Measurements from ENCODE around the gene QTRT2.

The QTRT2 gene

DNA sequence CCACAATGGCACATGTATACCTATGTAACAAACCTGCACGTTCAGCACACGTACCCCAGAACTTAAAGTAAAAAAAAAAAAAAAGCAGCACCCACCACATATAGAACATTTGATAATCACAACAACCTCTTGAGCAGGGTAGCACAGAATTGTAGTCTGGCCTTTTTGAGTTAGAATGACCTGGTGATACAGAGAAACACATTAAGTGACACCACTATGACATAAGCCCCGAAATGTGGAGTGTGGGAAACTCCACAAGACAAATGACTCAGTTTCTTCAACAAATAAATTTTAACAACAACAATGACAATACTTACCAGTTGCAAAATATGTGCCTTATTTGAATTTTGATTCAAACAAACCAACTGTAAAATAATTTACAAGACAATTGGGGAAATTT, 76.0 kb downstream of the QTRT2 start:
- no peaks in the 10 kb centered on the region for H3K4me1 ChIP-seq (ENCODE audit: control insufficient read depth, insufficient read depth, low read length)
- no peaks in the 10 kb centered on the region for H3K9me3 ChIP-seq (ENCODE audit: control insufficient read depth, low read length)
- no peaks in the 10 kb centered on the region for H3K27me3 ChIP-seq (ENCODE audit: control insufficient read depth, insufficient read depth, low read length)
- H3K4me3 ChIP-seq (ENCODE audit: low read length) = no peak overlapping the region
- no peaks in the 10 kb centered on the region for H3K36me3 ChIP-seq (ENCODE audit: control insufficient read depth, insufficient read depth, low read length)
- no peak overlapping the region for H3K9ac ChIP-seq (ENCODE audit: low read length)

DNA sequence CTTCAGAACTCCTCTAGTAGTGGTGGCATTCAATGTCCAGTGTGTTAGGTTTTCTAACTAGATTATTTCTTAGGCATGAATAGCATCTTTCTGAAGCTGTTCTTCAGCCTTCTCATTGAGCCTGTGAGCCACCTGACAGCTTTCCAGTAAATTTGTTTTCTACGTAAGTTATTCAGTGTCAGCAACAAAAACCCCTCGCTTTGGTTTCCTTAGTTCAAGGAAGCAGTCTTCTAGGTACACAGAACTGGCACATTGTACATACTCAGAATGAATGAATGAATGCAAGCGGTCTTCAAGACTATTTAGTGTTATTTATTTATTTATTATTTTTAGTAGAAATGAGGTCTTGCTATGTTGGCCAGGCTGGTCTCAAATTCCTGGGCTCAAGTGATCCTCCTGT, 77.4 kb downstream of the QTRT2 start:
- Histone ChIP-seq H3K36me3 (ENCODE audit: control insufficient read depth, insufficient read depth, low read length) (no peaks in the 10 kb centered on the region), H3K4me3 (ENCODE audit: low read length) (no peak overlapping the region), H3K4me1 (ENCODE audit: control insufficient read depth, insufficient read depth, low read length) (no peaks in the 10 kb centered on the region), H3K9ac (ENCODE audit: low read length) (no peak overlapping the region), H3K9me3 (ENCODE audit: control insufficient read depth, low read length) (no peaks in the 10 kb centered on the region), H3K27me3 (ENCODE audit: control insufficient read depth, insufficient read depth, low read length) (no peaks in the 10 kb centered on the region)

Measured in mucosa of stomach (tissue), 1 donor.